NCI-H526 (cell line): Measurements from ENCODE around the gene BID.
"Not testable (repeated sequence)": the region's sequence is repeated elsewhere in the genome, so short reads cannot be mapped to it uniquely, and the experiment has no call there.

Source experiments
- DNase-seq, 2 experiments: peaks; one replicate each; lab custom pipeline; 2025; lab: John Stamatoyannopoulos, UW

Gene BID

DNA sequence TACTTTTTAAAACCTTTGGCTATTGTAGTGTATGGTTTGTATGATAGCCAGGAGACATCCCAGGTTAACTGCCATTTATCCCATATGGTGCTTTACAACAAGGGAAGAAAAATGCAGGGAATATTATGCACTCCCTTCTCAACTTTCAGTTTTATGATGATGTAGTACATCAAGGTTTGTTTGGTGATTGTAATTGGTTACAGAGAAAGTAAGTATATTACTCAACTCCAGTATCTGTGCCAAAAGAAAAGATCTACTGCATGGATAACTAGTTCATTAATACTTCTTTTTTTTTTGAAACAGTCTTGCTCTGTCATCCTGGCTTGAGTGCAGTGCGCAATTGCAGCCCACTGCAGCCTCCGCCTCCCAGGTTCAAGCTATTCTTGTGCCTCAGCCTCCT, 70.5 kb downstream of the BID start:
- no peak for DNase-seq

DNA sequence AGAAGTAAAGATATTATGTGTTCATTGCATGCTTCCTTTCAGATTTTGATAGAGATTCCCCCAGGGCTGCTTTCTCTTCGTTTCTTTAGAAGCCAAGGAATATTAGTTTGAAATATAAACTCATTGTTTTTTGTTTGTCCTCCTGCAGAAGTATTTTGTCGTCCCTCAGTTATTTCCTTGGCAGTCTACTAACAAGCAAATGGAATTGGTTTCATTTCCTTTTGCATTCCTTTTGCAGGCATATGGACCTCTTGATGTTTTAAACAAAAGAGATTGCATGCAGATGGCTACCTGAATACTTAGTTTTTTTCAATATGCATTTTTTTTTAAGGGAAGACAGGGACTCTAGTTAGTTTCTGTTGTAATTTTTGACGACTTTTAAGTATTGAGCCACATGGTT, 73.5 kb downstream of the BID start:
- DNase-seq: no peak

DNA sequence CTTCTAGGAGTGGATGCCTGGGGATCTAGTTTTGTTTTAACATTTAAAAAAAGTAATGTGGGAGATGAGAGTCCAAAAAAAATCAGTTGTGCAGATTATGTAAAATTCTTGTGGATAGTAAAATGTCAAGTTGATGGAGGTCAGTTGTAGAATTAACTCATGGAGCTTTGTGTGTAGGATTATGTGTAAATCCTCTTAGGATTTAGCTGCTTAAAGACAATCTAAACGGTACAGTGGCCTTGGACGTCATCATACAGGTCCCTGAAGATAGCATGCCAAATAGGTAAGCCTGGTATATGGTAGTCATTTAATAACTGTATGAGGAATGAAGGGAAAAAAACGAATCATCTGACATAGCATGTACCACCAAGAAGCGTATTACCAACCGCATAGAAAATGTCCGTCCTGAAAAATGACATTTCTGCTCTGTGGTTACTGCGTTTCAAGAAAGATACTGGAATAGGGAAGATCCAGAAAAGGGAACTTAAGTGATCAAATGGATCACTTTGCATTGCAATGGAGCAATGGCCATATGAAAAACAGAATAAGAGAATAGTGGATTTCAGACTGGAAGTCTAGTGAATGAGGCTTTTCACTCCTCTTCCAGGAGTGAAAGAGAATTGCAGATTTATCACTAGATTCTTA, 74.5 kb downstream of the BID start:
- DNase-seq: no peak

- no peak for DNase-seq
These were observed 75.3 kb downstream of the BID start for GRCh38 chr22:17698948-17699347.

- not testable (repeated sequence) for DNase-seq
These were observed 76.0 kb downstream of the BID start for GRCh38 chr22:17698276-17698675.

DNA sequence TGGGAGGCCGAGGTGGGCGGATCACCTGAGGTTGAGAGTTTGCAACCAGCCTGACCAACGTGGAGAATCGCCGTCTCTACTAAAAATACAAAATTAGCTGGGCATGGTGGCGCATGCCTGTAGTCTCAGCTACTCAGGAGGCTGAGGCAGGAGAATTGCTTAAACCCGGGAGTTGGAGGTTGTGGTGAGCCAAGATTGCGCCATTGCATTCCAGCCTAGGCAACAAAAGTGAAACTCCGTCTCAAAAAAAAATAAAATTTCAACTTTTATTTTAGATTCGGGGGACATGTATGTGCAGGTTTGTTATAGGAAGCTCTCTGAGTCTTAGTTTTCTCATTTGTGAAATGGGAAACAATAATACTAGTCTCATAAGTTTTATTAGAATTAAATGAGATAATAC, 77.1 kb downstream of the BID start:
- DNase-seq: not testable (repeated sequence)

GRCh38 chr22:17695986-17696385, 78.3 kb downstream of the BID start:
- DNase-seq: no peak

DNA sequence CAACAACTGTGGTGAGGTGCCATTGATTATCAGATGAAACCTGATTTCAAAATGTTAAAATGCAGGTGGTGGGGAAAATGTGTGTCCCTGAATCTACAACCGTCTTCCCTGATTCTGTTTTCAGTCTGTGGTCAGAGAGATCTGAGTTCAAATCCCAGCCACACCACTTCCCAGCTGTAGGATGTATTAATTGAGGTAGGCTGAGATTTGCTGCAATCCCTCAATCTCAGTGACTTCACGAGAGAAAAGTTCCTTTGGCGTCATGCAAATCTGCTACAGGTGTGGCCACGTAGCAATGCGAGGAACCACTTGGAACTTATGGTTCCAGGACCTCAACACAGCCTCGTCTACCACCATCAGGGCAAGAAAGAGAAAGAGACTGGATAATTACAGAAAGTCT, 79.5 kb downstream of the BID start:
- no peak for DNase-seq

DNA sequence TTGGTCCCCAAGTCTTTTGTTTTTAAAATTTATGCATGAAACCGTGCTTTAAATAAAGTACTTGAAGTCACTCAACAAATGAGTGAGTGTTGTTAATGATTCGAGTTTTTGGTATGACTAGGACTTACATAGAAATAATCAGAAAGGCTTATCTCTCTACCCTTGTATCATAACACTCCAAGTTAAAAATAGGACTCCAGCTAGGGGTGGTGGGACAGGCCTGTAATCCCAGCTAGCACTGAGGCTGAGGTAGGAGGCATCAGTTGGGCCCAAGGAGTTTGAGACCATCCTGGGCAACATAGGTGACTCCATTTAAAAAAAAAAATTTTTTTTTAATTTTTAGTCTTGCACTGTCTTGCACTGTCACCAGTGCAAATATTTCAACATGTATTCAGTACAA, 80.1 kb downstream of the BID start:
- DNase-seq: no peak

GRCh38 chr22:17692841-17693240, 81.4 kb downstream of the BID start:
- no peak for DNase-seq

DNA sequence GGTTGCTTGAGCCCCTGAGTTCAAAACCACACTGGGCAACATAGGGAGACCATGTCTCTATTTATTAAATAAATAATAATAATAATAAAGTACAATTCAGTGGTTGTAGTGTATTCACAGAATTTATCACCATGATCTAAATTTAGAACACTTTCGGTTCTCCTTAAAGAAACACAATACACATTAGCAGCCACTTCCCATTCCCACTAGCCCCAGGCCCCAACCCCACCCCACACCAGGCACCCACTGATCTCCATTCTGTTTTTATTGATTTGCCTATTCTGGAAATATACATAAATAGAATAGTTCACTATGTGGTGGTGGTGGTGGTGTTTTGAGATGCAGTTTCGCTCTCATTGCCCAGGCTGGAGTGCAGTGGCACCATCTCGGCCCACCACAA, 90.0 kb downstream of the BID start:
- DNase-seq: no peak
